Motor neuron (in vitro differentiated cells): ENCODE results near the gene GRK1. TPM values are rescaled to one million over a fixed set of nuclear protein-coding genes. Genes with fewer than 3 reads are reported as not detected.
"Not testable (repeated sequence)": the region's sequence is repeated elsewhere in the genome, so short reads cannot be mapped to it uniquely, and the experiment has no call there.

Experiments
- ATAC-seq, 8 experiments: fragments of 200-7000 bp; cut with Tn5 transposase; replicated peaks in 6 of 8; 2 replicates each; pipeline ENCODE4 v1.8.0; 2021; ENCODE audit warnings: mild to moderate bottlenecking in 8 of 8, moderate library complexity in 8 of 8
- H3K27ac ChIP-seq, 2 donors: fragments of 250-450 bp; sonication (Bioruptor Pico); 2 replicates each; pipeline ENCODE4 v1.9.0; 2021; ENCODE audit warnings: antibody characterized with exemption in 2 of 2, mild to moderate bottlenecking in 2 of 2, moderate library complexity in 1 of 2
- H3K4me1 ChIP-seq, 2 donors: fragments of 250-450 bp; sonication (Bioruptor Pico); replicated peaks in 1 of 2; 2 replicates each; pipeline ENCODE4 v1.6.1; 2021; ENCODE audit warnings: antibody characterized with exemption in 2 of 2, mild to moderate bottlenecking in 2 of 2, moderate library complexity in 1 of 2
- H3K4me3 ChIP-seq, 5 donors: fragments of 250-450 bp; sonication (Bioruptor Pico); 2 replicates each; pipeline ENCODE4 v1.9.0; 2021; ENCODE audit warnings: antibody characterized with exemption in 5 of 5, mild to moderate bottlenecking in 5 of 5, moderate library complexity in 4 of 5
- WGBS, 10 experiments: fragments of 450-650 bp; shearing (Covaris generic); methylation state at CpG; one replicate each; pipeline ENCODE4 v1.0.0; 2022; 5-methylcytosine and 5-hydroxymethylcytosine counted together
- in situ Hi-C, 9 experiments: fragments of 400-800 bp; cut with MboI; loops; one replicate each; pipeline ENCODE4 v1.15.0; 2021; ENCODE audit warnings: low sequenced_read_pairs in 9 of 9, low pct_unique_long_range_greater_than_20kb in 2 of 9; ENCODE audit not compliant: unreplicated experiment in 9 of 9
- total RNA-seq, 8 experiments: library from RNA; unstranded; fragments of 300-600 nt; gene quantifications; 2 replicates each; pipeline versions ENCODE4 v1.2.3 to v1.2.4, GENCODE V29; 2022

The GRK1 gene
- 1 to 10 TPM in 1 of 8 experiments, under 1 TPM in 6, not detected in 1; under 0.01 to 1.1 (median 0.38) TPM for total RNA-seq

DNA sequence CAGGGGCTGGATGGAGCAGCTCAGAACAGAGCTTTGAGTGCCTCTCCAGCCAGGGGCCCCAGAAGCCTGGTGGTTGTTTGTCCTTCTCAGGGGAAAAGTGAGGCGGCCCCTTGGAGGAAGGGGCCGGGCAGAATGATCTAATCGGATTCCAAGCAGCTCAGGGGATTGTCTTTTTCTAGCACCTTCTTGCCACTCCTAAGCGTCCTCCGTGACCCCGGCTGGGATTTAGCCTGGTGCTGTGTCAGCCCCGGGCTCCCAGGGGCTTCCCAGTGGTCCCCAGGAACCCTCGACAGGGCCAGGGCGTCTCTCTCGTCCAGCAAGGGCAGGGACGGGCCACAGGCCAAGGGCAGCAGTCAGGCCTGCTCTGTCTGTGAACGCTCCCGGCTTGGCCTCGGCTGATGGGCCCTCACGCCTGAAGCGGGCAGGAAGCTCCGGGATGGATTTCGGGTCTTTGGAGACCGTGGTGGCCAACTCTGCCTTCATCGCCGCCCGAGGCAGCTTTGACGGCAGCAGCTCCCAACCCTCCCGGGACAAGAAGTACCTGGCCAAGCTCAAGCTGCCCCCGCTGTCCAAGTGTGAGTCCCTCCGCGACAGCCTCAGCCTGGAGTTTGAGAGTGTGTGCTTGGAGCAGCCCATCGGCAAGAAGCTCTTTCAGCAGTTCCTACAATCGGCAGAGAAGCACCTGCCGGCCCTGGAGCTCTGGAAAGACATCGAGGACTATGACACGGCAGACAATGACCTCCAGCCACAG lies at the start of gene GRK1:
Gene GRK1, plus strand, starts transcription at position 269 of the 751 bp plus-strand sequence. Its CDS starts 168 bp downstream, at position 437.
- Histone ChIP-seq H3K4me1 (peaks cover 0 to 9% of the 10 kb centered on the region in 2 donors), H3K27ac (no peak within 1 kb of the TSS), H3K4me3 (no peak within 1 kb of the TSS)
- ATAC-seq = peak in 2 of 8 experiments; percentile 12 to 32
- 63 to 100% (median 76%) methylated on average over 1 to 11 of the region's 32 CpGs; no CpG with 5 or more reads in 3 of the 10 experiments for WGBS, 10 experiments
- in situ Hi-C loops = no loop called here

DNA sequence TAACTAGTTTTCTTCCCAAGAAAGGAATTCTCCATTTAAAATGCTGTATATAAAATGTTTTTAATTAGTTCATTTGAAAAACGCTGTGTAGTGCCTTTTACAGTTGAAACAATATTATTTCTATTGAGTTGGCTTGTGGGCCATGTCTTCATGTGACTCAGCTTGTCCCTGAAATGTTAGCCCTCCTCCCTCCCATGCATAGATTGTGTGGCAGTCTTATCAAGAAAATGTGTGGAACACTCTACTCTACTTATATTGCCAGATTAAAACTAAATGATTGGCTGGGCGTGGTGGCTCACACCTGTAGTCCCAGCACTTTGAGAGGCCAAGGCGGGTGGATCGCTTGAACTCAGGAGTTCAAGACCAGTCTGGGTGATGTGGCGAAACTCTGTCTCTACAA lies 49.1 kb upstream of the GRK1 start:
- H3K27ac ChIP-seq = no peak overlapping the region
- no peak overlapping the region for H3K4me3 ChIP-seq
- in situ Hi-C loops = no loop called here
- no peak for ATAC-seq
- 50 to 100% (median 88%) methylated on average over 1 to 5 of the region's 5 CpGs; no CpG with 5 or more reads in 2 of the 10 experiments for WGBS, 10 experiments
- H3K4me1 ChIP-seq = no peaks in the 10 kb centered on the region

DNA sequence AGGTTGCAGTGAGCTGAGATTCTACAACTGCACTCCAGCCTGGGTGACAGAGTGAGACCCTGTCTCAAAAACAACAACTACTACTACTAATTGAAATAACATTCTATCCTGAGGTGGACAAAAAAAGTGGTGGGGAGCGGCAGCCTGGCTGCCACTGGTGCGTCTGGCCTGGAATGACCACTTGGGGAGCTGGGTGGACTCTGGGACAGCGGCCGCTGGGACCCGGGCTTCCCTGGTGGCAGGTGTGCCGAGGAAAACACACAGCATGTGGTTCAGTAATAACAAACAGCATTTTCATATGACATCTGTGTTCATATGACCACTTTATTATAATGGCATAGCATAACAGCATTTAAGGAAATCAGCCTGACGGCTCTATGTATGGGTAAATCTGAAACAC lies 48.6 kb upstream of the GRK1 start:
- no peak for ATAC-seq
- WGBS, 10 experiments = 56 to 94% (median 88%) methylated on average over 1 to 5 of the region's 7 CpGs; no CpG with 5 or more reads in 4 of the 10 experiments
- in situ Hi-C loops = no loop called here
- Histone ChIP-seq H3K27ac (no peak overlapping the region), H3K4me3 (no peak overlapping the region), H3K4me1 (no peaks in the 10 kb centered on the region)

DNA sequence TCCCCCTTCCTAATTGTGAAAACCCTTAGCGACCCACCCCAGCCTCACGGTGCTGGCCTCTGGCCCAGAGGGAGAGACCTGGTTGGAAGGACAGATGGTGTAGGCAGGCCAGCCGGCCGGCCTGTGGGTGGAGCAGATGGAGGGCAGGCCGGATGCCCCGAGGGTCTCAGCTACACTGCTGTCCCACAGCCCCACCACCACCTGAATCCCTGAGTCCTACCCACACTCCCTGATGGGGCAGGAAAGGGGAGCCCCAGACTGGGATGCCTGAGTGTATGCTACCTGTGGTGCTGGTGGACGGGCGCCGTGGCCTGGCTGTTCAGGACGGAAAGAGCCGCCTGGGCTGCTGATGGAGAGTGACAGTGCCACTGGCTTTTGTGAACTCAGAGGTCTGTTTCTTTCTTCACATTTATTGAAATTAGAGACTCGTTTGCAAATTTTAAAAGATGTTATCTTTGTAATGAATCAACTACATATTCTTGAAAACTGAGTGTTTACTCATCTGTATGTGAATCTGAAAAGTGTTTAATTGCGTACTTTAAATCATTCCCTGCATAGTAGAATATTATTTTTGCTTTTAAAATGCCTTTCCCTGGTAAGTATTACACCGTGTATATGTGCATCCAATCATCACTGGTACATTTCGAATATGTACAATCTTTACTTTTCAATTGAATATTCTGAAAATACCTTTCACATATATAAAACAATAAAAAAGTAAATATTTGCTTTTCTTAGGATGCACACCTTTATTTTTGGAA lies 46.8 kb upstream of the GRK1 start:
- Histone ChIP-seq H3K4me3 (no peak overlapping the region), H3K4me1 (no peaks in the 10 kb centered on the region), H3K27ac (no peak overlapping the region)
- WGBS, 10 experiments = 4 to 100% (median 85%) methylated on average over 1 to 14 of the region's 15 CpGs
- in situ Hi-C loops = no loop called here
- ATAC-seq = peak in 4 of 8 experiments; percentile 22 to 85 (median 72)

DNA sequence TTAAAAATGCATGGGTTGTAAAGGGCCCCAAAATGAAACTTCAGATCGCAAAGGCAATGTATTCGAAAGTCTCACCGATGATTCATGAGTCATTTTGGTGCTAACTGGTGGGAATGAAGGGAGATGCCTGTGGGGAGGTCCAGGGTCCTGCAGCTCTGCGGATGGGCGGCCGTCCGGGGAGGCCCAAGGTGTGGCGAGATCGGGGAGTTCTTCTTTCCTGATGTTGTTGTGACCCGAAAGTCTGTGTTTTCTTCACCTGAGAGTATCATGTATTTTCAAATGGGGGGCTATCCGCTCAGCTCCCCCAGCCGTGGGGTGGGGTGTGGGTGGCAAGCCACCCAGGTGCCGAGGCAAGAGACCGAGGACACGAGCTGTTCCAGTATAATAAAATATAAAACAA lies 46.0 kb upstream of the GRK1 start:
- Histone ChIP-seq H3K27ac (no peak overlapping the region), H3K4me1 (no peaks in the 10 kb centered on the region), H3K4me3 (no peak overlapping the region)
- 20 to 100% (median 100%) methylated on average over 1 to 4 of the region's 15 CpGs; no CpG with 5 or more reads in 3 of the 10 experiments for WGBS, 10 experiments
- in situ Hi-C loops = no loop called here
- no peak for ATAC-seq

DNA sequence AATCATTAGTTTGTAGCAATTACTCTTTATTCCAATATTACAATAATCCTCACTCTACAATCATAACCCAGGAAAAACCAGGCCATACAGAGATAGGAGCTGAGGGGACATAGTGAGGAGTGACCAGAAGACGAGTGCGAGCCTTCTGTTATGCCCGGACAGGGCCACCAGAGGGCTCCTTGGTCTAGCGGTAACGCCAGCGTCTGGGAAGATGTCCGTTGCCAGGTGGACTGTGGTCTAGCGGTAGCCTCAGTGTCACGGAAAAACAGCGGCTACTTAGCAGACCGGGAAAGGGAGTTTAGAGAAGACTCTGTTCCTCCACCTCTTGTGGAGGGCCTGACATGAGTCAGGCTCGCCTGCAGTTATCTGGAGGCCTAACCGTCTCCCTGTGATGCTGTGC lies 45.5 kb upstream of the GRK1 start:
- in situ Hi-C loops, H3K4me3 ChIP-seq, H3K27ac ChIP-seq, H3K4me1 ChIP-seq, ATAC-seq: not testable (repeated sequence)
- WGBS, 10 experiments = 65% methylated on average over 5 of the region's 13 CpGs; no CpG with 5 or more reads in 9 of the 10 experiments

DNA sequence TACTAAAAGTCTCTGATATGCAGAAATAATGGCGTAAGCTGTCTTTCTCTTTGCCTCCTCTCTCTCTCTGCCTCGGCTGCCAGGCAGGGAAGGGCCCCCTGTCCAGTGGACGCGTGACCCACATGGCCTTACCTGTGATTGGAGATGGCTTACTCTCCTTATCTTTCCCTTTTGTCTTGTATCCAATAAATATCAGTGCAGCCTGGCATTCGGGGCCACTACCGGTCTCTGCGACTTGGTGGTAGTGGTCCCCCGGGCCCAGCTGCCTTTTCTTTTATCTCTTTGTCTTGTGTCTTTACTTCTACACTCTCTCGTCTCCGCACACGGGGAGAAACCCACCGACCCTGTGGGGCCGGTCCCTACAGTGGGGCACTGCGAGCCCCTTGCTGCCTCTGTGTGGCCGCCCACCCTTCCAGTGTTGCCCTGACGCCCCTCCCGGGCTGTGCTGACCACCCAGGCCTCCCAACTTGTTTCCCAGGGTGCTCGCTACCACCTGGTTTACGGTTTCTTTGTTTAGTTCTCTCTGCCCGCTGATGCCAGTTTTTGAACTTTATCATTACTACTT lies 45.0 kb upstream of the GRK1 start:
- ATAC-seq, H3K27ac ChIP-seq, H3K4me3 ChIP-seq, in situ Hi-C loops, H3K4me1 ChIP-seq: not testable (repeated sequence)
- WGBS, 10 experiments = 80 to 100% (median 90%) methylated on average over 1 to 4 of the region's 20 CpGs; no CpG with 5 or more reads in 6 of the 10 experiments

DNA sequence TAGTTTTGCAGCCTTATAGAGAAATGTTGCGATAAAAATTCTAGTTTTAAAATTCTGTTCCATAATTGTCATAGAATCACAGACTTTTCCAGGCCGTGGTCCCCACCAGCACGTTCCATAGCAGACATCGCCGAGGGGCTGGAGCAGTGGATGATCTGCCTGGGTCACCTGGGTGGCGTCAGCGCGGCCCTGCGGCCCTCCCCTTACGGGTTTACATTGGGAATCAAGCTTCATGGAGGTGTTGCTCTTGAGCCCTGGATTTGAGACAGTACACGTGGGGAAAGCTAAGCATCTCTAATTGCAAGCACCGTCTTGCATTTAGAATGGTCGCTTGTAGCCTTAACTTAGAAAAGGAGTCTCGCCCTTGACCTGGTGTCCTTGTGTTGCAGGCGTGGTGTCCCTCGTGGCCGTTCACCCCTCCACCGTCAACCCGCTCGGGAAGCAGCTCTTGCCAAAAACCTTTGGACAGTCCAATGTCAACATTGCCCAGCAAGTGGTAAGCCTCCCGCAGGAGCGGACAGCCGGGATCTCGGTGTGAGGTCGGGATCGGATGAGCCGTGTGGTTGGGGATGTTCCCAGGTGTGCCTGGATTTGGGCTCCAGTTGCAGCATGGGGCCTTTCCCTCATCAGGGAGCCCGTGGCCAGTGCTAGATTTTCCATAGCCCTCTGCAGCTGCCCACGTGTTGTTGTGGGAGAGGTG lies 44.1 kb upstream of the GRK1 start:
- no peak for ATAC-seq
- Histone ChIP-seq H3K4me3 (no peak overlapping the region), H3K27ac (no peak overlapping the region), H3K4me1 (no peaks in the 10 kb centered on the region)
- 76 to 100% (median 93%) methylated on average over 1 to 14 of the region's 29 CpGs; no CpG with 5 or more reads in 3 of the 10 experiments for WGBS, 10 experiments
- in situ Hi-C loops = no loop called here

DNA sequence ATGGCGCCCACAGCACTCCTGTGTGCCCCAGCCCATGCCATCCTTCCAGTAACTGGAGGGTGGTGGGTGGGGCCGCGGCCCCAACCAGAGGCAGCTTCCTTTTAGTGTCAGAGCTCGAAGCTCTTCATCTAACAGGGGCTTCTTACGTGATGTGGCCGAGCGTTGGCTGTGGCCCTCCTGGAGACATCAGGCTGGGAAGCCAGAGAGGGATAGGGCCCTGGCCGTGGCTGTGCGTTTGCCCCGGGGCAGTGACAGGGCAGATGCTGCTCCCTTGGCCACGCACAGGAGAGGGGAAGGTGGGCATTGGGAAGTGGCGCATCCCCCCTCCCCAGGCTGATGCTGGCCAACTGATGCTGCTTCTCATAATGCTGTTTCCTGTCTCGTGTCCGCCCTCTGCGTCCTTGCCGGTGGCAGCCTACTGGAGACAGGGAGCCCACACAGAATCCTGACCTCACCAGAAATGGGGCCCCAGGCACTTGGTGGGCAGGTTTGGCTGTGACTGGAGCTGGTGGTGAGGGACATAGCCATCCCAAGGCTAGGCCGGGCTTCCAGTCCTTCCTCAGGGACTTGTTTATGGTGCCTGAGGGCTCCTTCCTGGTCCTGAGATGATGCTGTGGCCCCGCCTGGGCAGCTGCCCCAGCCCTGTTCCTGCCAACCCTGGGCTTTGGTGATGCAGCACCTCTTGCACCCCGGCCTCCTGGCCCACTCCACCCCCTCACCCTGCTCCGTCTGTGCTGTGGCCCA lies 43.4 kb upstream of the GRK1 start:
- ATAC-seq = peak in 4 of 8 experiments; percentile 27 to 56 (median 46)
- in situ Hi-C loops = no loop called here
- no peaks in the 10 kb centered on the region for H3K4me1 ChIP-seq
- WGBS, 10 experiments = 83 to 100% (median 99%) methylated on average over 1 to 7 of the region's 20 CpGs; no CpG with 5 or more reads in 2 of the 10 experiments
- no peak overlapping the region for H3K4me3 ChIP-seq
- no peak overlapping the region for H3K27ac ChIP-seq

DNA sequence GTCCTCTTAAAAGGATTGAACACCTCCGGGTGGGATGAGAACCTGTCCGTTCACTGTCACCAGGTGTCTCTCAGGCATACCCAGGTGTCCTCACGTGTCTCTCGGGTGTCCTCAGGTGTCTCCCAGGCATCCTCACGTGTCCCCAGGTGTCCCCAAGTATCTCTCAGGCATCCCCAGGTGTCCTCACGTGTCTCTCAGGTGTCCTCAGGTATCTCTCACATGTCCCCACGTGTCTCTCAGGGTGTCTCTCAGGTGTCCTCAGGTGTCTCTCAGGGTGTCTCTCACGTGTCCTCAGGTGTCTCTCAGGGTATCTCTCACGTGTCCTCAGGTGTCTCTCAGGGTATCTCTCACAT lies 42.8 kb upstream of the GRK1 start:
- no peak overlapping the region for H3K4me3 ChIP-seq
- in situ Hi-C loops = no loop called here
- WGBS, 10 experiments = 80 to 96% (median 93%) methylated on average over 1 to 7 of the region's 9 CpGs; no CpG with 5 or more reads in 5 of the 10 experiments
- ATAC-seq = no peak
- H3K27ac ChIP-seq = no peak overlapping the region
- H3K4me1 ChIP-seq = no peaks in the 10 kb centered on the region

DNA sequence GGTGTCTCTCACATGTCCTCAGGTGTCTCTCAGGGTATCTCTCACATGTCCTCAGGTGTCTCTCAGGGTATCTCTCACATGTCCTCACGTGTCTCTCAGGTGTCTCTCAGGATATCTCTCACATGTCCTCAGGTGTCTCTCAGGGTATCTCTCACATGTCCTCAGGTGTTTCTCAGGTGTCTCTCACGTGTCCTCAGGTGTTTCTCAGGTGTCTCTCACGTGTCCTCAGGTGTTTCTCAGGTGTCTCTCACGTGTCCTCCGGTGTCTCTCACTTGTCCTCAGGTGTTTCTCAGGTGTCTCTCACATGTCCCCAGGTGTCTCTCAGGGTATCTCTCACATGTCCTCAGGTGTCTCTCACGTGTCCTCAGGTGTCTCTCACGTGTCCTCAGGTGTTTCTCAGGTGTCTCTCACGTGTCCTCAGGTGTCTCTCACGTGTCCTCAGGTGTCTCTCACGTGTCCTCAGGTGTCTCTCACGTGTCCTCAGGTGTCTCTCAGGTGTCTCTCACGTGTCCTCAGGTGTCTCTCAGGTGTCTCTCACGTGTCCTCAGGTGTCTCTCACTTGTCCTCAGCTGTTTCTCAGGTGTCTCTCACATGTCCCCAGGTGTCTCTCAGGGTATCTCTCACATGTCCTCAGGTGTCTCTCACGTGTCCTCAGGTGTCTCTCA lies 42.2 kb upstream of the GRK1 start:
- H3K27ac ChIP-seq, ATAC-seq, H3K4me3 ChIP-seq, H3K4me1 ChIP-seq, in situ Hi-C loops: not testable (repeated sequence)
- 76 to 100% (median 100%) methylated on average over 1 to 7 of the region's 14 CpGs; no CpG with 5 or more reads in 5 of the 10 experiments for WGBS, 10 experiments
